ENCODE results near the gene ASPN.

DNA sequence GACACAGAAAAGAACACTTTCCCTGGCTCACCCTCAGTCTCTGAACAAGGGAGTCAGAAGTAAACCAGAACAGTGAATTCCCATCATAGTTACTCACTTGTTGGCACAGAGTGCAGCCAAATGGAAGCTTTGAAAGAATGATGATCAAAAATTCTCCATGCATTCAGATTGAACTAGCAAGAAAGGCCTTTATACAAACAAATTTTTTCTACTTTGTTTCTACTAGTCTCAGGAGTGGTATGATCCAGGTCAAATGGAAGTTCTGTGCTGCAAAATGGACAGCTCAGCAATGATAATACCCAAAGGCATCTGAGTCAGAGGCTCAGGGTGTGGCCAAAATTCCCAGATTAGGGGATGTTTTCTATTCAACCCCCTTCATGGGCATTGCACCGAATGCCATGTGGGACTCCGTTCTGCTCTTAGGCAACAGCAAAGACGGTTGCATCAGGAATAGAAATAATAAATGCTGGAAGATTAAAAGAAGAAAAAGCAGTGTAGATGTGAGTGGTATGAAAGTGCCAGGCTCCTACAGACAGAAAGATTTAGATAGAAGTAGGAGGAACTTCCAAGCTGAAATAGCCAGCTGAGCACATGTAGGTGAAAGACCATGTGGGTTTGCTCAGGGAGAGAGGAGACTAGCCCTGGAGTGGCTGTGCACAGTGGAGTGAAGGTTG lies 24.0 kb upstream of the ASPN start:
- TF ChIP-seq, protein P1, sequence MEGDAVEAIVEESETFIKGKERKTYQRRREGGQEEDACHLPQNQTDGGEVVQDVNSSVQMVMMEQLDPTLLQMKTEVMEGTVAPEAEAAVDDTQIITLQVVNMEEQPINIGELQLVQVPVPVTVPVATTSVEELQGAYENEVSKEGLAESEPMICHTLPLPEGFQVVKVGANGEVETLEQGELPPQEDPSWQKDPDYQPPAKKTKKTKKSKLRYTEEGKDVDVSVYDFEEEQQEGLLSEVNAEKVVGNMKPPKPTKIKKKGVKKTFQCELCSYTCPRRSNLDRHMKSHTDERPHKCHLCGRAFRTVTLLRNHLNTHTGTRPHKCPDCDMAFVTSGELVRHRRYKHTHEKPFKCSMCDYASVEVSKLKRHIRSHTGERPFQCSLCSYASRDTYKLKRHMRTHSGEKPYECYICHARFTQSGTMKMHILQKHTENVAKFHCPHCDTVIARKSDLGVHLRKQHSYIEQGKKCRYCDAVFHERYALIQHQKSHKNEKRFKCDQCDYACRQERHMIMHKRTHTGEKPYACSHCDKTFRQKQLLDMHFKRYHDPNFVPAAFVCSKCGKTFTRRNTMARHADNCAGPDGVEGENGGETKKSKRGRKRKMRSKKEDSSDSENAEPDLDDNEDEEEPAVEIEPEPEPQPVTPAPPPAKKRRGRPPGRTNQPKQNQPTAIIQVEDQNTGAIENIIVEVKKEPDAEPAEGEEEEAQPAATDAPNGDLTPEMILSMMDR (IDR thresholded peaks at IDR 0.05), result no peak
- TF ChIP-seq POLR2A (IDR thresholded peaks at IDR 0.05), result no peak
